ENCODE data around the gene PHACTR3. TPM values are rescaled to one million over a fixed set of nuclear protein-coding genes. Genes with fewer than 3 reads are reported as not detected.

PHACTR3 gene
- total RNA-seq, 1 experiment from 2014 or later: 10.0 TPM

- H3K36me3 Mint-ChIP-seq (ENCODE audit: insufficient read depth, unreplicated experiment): peaks cover 6% of the 10 kb centered on the region
- no peaks in the 10 kb centered on the region for H3K9me3 Mint-ChIP-seq (ENCODE audit: low read depth, unreplicated experiment)
- CTCF ChIA-PET: no interaction called here
- no TSS peak for BruUV-seq (replicated peaks)
- no peak overlapping the region for H3K4me3 Mint-ChIP-seq (ENCODE audit: low read depth, unreplicated experiment)
- H3K4me1 Mint-ChIP-seq (ENCODE audit: low read depth, unreplicated experiment): peaks cover 26% of the 10 kb centered on the region
- H3K27me3 Mint-ChIP-seq (ENCODE audit: unreplicated experiment): no peaks in the 10 kb centered on the region
- H3K27ac Mint-ChIP-seq (ENCODE audit: unreplicated experiment): no peak overlapping the region
- TF ChIP-seq CTCF (IDR thresholded peaks at IDR 0.05; ENCODE audit: unreplicated experiment): no peak
- DNase-seq: no peak
- intact Hi-C loops (cut with micrococcal nuclease; ENCODE audit: unreplicated experiment): no loop called here
Observed at GRCh38 chr20:59776626-59777330, 172.4 kb downstream of the PHACTR3 start.

GRCh38 chr20:59777331-59777725 is 173.0 kb downstream of the PHACTR3 start:
- Mint-ChIP-seq H3K9me3 (ENCODE audit: low read depth, unreplicated experiment) (no peaks in the 10 kb centered on the region), H3K36me3 (ENCODE audit: insufficient read depth, unreplicated experiment) (peaks cover 6% of the 10 kb centered on the region), H3K4me3 (ENCODE audit: low read depth, unreplicated experiment) (no peak overlapping the region), H3K27me3 (ENCODE audit: unreplicated experiment) (no peaks in the 10 kb centered on the region), H3K27ac (ENCODE audit: unreplicated experiment) (no peak overlapping the region), H3K4me1 (ENCODE audit: low read depth, unreplicated experiment) (peaks cover 21% of the 10 kb centered on the region)
- no peak for TF ChIP-seq CTCF (IDR thresholded peaks at IDR 0.05; ENCODE audit: unreplicated experiment)
- CTCF ChIA-PET: no interaction called here
- no peak for DNase-seq
- intact Hi-C loops (cut with micrococcal nuclease; ENCODE audit: unreplicated experiment): no loop called here
- BruUV-seq (replicated peaks): no TSS peak

- H3K4me3 Mint-ChIP-seq (ENCODE audit: low read depth, unreplicated experiment): no peak overlapping the region
- H3K9me3 Mint-ChIP-seq (ENCODE audit: low read depth, unreplicated experiment): no peaks in the 10 kb centered on the region
- CTCF ChIA-PET: no interaction called here
- H3K27me3 Mint-ChIP-seq (ENCODE audit: unreplicated experiment): no peaks in the 10 kb centered on the region
- intact Hi-C loops (cut with micrococcal nuclease; ENCODE audit: unreplicated experiment): no loop called here
- H3K36me3 Mint-ChIP-seq (ENCODE audit: insufficient read depth, unreplicated experiment): peaks cover 6% of the 10 kb centered on the region
- DNase-seq: no peak
- H3K4me1 Mint-ChIP-seq (ENCODE audit: low read depth, unreplicated experiment): peaks cover 14% of the 10 kb centered on the region
- H3K27ac Mint-ChIP-seq (ENCODE audit: unreplicated experiment): no peak overlapping the region
- BruUV-seq (replicated peaks): no TSS peak
- no peak for TF ChIP-seq CTCF (IDR thresholded peaks at IDR 0.05; ENCODE audit: unreplicated experiment)
Observed at GRCh38 chr20:59777814-59778575, 173.7 kb downstream of the PHACTR3 start.

- Mint-ChIP-seq H3K36me3 (ENCODE audit: insufficient read depth, unreplicated experiment) (no peaks in the 10 kb centered on the region), H3K9me3 (ENCODE audit: low read depth, unreplicated experiment) (no peaks in the 10 kb centered on the region), H3K4me3 (ENCODE audit: low read depth, unreplicated experiment) (no peak overlapping the region), H3K27ac (ENCODE audit: unreplicated experiment) (no peak overlapping the region), H3K27me3 (ENCODE audit: unreplicated experiment) (no peaks in the 10 kb centered on the region), H3K4me1 (ENCODE audit: low read depth, unreplicated experiment) (peaks cover 7% of the 10 kb centered on the region)
- no TSS peak for BruUV-seq (replicated peaks)
- DNase-seq: peak; percentile 0
- intact Hi-C loops (cut with micrococcal nuclease; ENCODE audit: unreplicated experiment): no loop called here
- CTCF ChIA-PET: no interaction called here
- no peak for TF ChIP-seq CTCF (IDR thresholded peaks at IDR 0.05; ENCODE audit: unreplicated experiment)
Observed at GRCh38 chr20:59778615-59779200, 174.4 kb downstream of the PHACTR3 start.
